ENCODE measurements around the gene GMPS.

DNA sequence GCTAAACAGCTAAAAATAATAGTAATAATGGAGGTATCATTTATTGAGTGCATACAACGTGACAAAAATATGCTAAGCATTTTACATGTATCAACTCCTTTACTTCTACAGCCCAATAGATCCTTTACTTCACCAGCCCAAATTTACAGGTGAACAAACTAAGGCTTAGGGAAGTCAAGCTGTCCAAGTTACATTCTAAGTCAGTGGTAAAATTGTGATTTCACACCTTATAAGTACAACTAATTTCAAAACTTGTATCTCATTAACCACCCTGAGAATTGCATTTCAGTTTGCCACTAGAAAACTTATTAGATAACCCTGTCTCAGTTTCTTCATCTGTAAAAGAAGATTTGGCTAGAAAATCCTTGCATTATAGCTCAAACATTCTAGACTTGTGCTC lies 26.9 kb upstream of the GMPS start:
- no peak for TF ChIP-seq ZNF224 (CRISPR knock-in tag; IDR thresholded peaks at IDR 0.05)
- no peak for TF ChIP-seq MTA1 (CRISPR knock-in tag; IDR thresholded peaks at IDR 0.05; ENCODE audit: borderline replicate concordance)
- TF ChIP-seq ZNF180 (CRISPR knock-in tag; IDR thresholded peaks at IDR 0.05; ENCODE audit: borderline replicate concordance, low read depth): no peak
- no peak for TF ChIP-seq ZNF431 (CRISPR knock-in tag; IDR thresholded peaks at IDR 0.05; ENCODE audit: borderline replicate concordance, low read depth)
- TF ChIP-seq POLR2A (IDR thresholded peaks at IDR 0.05; ENCODE audit: insufficient read depth in 1 of 2, low read depth in 2 of 2, low read length in 2 of 2): no peak
- TF ChIP-seq SMC3 (IDR thresholded peaks at IDR 0.05; ENCODE audit: low read length): no peak
- TF ChIP-seq SUZ12 (IDR thresholded peaks at IDR 0.05; ENCODE audit: low read depth, low read length): no peak
- no peak for TF ChIP-seq MXD1 (CRISPR knock-in tag; IDR thresholded peaks at IDR 0.05)
- TF ChIP-seq, protein P1, sequence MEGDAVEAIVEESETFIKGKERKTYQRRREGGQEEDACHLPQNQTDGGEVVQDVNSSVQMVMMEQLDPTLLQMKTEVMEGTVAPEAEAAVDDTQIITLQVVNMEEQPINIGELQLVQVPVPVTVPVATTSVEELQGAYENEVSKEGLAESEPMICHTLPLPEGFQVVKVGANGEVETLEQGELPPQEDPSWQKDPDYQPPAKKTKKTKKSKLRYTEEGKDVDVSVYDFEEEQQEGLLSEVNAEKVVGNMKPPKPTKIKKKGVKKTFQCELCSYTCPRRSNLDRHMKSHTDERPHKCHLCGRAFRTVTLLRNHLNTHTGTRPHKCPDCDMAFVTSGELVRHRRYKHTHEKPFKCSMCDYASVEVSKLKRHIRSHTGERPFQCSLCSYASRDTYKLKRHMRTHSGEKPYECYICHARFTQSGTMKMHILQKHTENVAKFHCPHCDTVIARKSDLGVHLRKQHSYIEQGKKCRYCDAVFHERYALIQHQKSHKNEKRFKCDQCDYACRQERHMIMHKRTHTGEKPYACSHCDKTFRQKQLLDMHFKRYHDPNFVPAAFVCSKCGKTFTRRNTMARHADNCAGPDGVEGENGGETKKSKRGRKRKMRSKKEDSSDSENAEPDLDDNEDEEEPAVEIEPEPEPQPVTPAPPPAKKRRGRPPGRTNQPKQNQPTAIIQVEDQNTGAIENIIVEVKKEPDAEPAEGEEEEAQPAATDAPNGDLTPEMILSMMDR (CRISPR knock-in tag; IDR thresholded peaks at IDR 0.05): no peak
- TF ChIP-seq ZBTB25 (CRISPR knock-in tag; IDR thresholded peaks at IDR 0.05): no peak
